Chondrocyte (in vitro differentiated cells): ENCODE data around the gene NECTIN3. TPM values are rescaled to one million over a fixed set of nuclear protein-coding genes. Genes with fewer than 3 reads are reported as not detected.

Experiments
- DNase-seq: peaks from one replicate; pipeline ENCODE4 v3.0.0; 2021; ENCODE audit warnings: mixed read lengths, low spot score
- H3K27ac Mint-ChIP-seq: one replicate; pipeline ENCODE4 v1.8.0; 2021; ENCODE audit warnings: mild to moderate bottlenecking, moderate library complexity, mixed read lengths; ENCODE audit not compliant: unreplicated experiment
- H3K27me3 Mint-ChIP-seq: 2 replicates; pipeline ENCODE4 v1.8.0; 2021; ENCODE audit warnings: low read depth, mixed read lengths
- H3K36me3 Mint-ChIP-seq: 2 replicates; pipeline ENCODE4 v1.8.0; 2021; ENCODE audit warnings: low read depth, mixed read lengths
- H3K4me1 Mint-ChIP-seq: 2 replicates; pipeline ENCODE4 v1.8.0; 2021; ENCODE audit warnings: low read depth, mild to moderate bottlenecking, mixed read lengths
- H3K4me3 Mint-ChIP-seq: one replicate; pipeline ENCODE4 v1.8.0; 2021; ENCODE audit warnings: mild to moderate bottlenecking, moderate library complexity, mixed read lengths; ENCODE audit not compliant: unreplicated experiment
- H3K9me3 Mint-ChIP-seq: 2 replicates; pipeline ENCODE4 v1.8.0; 2021; ENCODE audit warnings: low read depth, mixed read lengths
- total RNA-seq: library from RNA; stranded (reverse); gene quantifications from 3 replicates; pipeline ENCODE4 v1.2.1, GENCODE V29; 2021
- TF ChIP-seq, protein P1 (sequence below): fragments of 200-600 bp; sonication (generic); IDR thresholded peaks from 2 replicates; pipeline ENCODE4 v1.5.0; 2021; ENCODE audit warnings: antibody characterized with exemption, mild to moderate bottlenecking, moderate library complexity

NECTIN3 gene
- total RNA-seq, 1 donor from 2014 or later: 32.0 TPM

GRCh38 chr3:111229301-111229700 is 157.7 kb downstream of the NECTIN3 start:
- Mint-ChIP-seq H3K27me3 (no peaks in the 10 kb centered on the region), H3K4me1 (peaks cover 8% of the 10 kb centered on the region), H3K36me3 (no peaks in the 10 kb centered on the region), H3K27ac (no peak overlapping the region), H3K9me3 (peaks cover 9% of the 10 kb centered on the region), H3K4me3 (no peak overlapping the region)
- no peak for DNase-seq
- TF ChIP-seq, protein P1, sequence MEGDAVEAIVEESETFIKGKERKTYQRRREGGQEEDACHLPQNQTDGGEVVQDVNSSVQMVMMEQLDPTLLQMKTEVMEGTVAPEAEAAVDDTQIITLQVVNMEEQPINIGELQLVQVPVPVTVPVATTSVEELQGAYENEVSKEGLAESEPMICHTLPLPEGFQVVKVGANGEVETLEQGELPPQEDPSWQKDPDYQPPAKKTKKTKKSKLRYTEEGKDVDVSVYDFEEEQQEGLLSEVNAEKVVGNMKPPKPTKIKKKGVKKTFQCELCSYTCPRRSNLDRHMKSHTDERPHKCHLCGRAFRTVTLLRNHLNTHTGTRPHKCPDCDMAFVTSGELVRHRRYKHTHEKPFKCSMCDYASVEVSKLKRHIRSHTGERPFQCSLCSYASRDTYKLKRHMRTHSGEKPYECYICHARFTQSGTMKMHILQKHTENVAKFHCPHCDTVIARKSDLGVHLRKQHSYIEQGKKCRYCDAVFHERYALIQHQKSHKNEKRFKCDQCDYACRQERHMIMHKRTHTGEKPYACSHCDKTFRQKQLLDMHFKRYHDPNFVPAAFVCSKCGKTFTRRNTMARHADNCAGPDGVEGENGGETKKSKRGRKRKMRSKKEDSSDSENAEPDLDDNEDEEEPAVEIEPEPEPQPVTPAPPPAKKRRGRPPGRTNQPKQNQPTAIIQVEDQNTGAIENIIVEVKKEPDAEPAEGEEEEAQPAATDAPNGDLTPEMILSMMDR: no peak

GRCh38 chr3:111236836-111237713 is 165.5 kb downstream of the NECTIN3 start:
- peaks cover 5% of the 10 kb centered on the region for H3K9me3 Mint-ChIP-seq
- no peaks in the 10 kb centered on the region for H3K27me3 Mint-ChIP-seq
- H3K4me1 Mint-ChIP-seq: peaks cover 8% of the 10 kb centered on the region
- no peak for DNase-seq
- no peaks in the 10 kb centered on the region for H3K36me3 Mint-ChIP-seq
- H3K27ac Mint-ChIP-seq: no peak overlapping the region
- H3K4me3 Mint-ChIP-seq: no peak overlapping the region
- TF ChIP-seq, protein P1: no peak

DNA sequence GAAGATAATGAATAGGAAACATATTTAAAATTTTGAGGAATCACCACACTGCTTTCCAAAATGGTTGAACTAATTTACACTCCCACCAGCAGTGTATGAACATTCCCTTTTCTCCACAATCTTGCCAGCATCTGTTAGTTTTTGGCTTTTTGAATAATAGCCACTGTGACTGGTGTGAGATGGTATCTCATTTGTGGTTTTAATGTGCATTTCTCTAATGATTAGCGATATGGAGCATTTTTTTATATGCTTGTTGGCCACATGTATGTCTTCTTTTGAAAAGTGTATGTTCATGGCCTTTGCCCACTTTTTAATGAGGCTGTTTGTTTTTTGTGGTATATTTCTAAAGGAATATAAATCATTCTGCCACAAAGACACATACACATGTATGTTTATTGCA is 166.3 kb downstream of the NECTIN3 start:
- TF ChIP-seq, protein P1: no peak
- no peak for DNase-seq
- no peak overlapping the region for H3K27ac Mint-ChIP-seq
- H3K4me1 Mint-ChIP-seq: peaks cover 8% of the 10 kb centered on the region
- H3K9me3 Mint-ChIP-seq: peaks cover 5% of the 10 kb centered on the region
- H3K27me3 Mint-ChIP-seq: no peaks in the 10 kb centered on the region
- H3K36me3 Mint-ChIP-seq: no peaks in the 10 kb centered on the region
- H3K4me3 Mint-ChIP-seq: no peak overlapping the region

- no peaks in the 10 kb centered on the region for H3K36me3 Mint-ChIP-seq
- no peak overlapping the region for H3K27ac Mint-ChIP-seq
- TF ChIP-seq, protein P1: no peak
- H3K4me1 Mint-ChIP-seq: peaks cover 8% of the 10 kb centered on the region
- peaks cover 5% of the 10 kb centered on the region for H3K9me3 Mint-ChIP-seq
- H3K27me3 Mint-ChIP-seq: no peaks in the 10 kb centered on the region
- no peak overlapping the region for H3K4me3 Mint-ChIP-seq
- no peak for DNase-seq
These were observed 167.3 kb downstream of the NECTIN3 start for GRCh38 chr3:111238885-111239284.

- Mint-ChIP-seq H3K9me3 (peaks cover 5% of the 10 kb centered on the region), H3K27ac (no peak overlapping the region), H3K36me3 (no peaks in the 10 kb centered on the region), H3K4me1 (peaks cover 17% of the 10 kb centered on the region), H3K4me3 (no peak overlapping the region), H3K27me3 (no peaks in the 10 kb centered on the region)
- DNase-seq: no peak
- TF ChIP-seq, protein P1: no peak
These were observed 170.3 kb downstream of the NECTIN3 start for GRCh38 chr3:111241960-111242359.
